ENCODE measurements around the gene S100A7A.

GRCh38 chr1:153371231-153371630 is 45.1 kb upstream of the S100A7A start:
- TF ChIP-seq CTCF (IDR thresholded peaks at IDR 0.05 in 8 of 11, conservative IDR thresholded peaks at IDR 0.05 in 3 of 11) (no peak), POLR2A (IDR thresholded peaks at IDR 0.05) (no peak)
